Gastroesophageal sphincter (tissue), 4 donors: ENCODE measurements around the gene GALT. TPM values are rescaled to one million over a fixed set of nuclear protein-coding genes. Genes with fewer than 3 reads are reported as not detected.

Experiments
- ATAC-seq: fragments of 150-250 bp; one replicate; pipeline ENCODE4 v1.9.1; 2016; ENCODE audit warnings: mild to moderate bottlenecking, moderate library complexity
- H3K27ac ChIP-seq, 4 donors: fragments of 200-600 bp; sonication (generic) in 3 of 4; 1 replicate in 3 of 4; 2 replicates in 1 of 4; pipeline ENCODE4 v1.5.1; 2016 to 2019
- H3K27me3 ChIP-seq: fragments of 200-600 bp; sonication (generic); one replicate; pipeline ENCODE4 v1.5.1; 2019
- H3K36me3 ChIP-seq, 2 donors: fragments of 200-600 bp; sonication (generic); one replicate each; pipeline ENCODE4 v1.5.1; 2019; ENCODE audit warnings: control low read depth in 1 of 2
- H3K4me1 ChIP-seq, 3 donors: fragments of 200-600 bp; sonication (generic); 1 replicate in 2 of 3; 2 replicates in 1 of 3; pipeline ENCODE4 v1.5.1; 2016 to 2019; ENCODE audit warnings: control low read depth in 2 of 3
- H3K4me3 ChIP-seq, 2 donors: fragments of 200-600 bp; sonication (generic); one replicate each; pipeline ENCODE4 v1.5.1; 2019; ENCODE audit warnings: mild to moderate bottlenecking in 1 of 2, moderate library complexity in 1 of 2
- H3K9me3 ChIP-seq, 3 donors: fragments of 200-600 bp; sonication (generic); one replicate each; pipeline ENCODE4 v1.5.1; 2017 to 2019; ENCODE audit warnings: control low read depth in 2 of 3
- CTCF ChIP-seq, 4 experiments: fragments of 200-600 bp in 2 of 4; fragments of 450-650 bp in 2 of 4; sonication (generic) in 1 of 4; IDR thresholded peaks; one replicate each; pipeline ENCODE4 v1.5.1; 2017 to 2019; ENCODE audit warnings: antibody characterized with exemption in 4 of 4, mild to moderate bottlenecking in 2 of 4, moderate library complexity in 2 of 4
- EP300 ChIP-seq: sonication (generic); formaldehyde crosslinking; IDR thresholded peaks from one replicate; pipeline ENCODE4 v1.6.1; 2017; ENCODE audit warnings: antibody characterized with exemption, mild to moderate bottlenecking
- POLR2A ChIP-seq, 2 donors: fragments of 450-650 bp; IDR thresholded peaks; one replicate each; pipeline ENCODE4 v1.6.1; 2017; ENCODE audit warnings: antibody characterized with exemption in 2 of 2, mild to moderate bottlenecking in 2 of 2, moderate library complexity in 1 of 2
- POLR2AphosphoS5 ChIP-seq: sonication (generic); formaldehyde crosslinking; IDR thresholded peaks from one replicate; pipeline ENCODE4 v1.6.1; 2017; ENCODE audit warnings: antibody characterized with exemption
- WGBS, 2 donors: methylation state at CpG; one replicate each; pipeline ENCODE4 v1.1.5; 2018; ENCODE audit warnings: low coverage in 1 of 2; 5-methylcytosine and 5-hydroxymethylcytosine counted together
- total RNA-seq, 4 donors: library from RNA; depleted of rRNA; stranded (reverse); fragments of >200 nt; gene quantifications; one replicate each; pipeline ENCODE4 v1.1.0, GENCODE V29; 2016

The GALT gene
- total RNA-seq, 4 donors from 2014 or later: 19.1 to 51.4 (median 25.7) TPM

DNA sequence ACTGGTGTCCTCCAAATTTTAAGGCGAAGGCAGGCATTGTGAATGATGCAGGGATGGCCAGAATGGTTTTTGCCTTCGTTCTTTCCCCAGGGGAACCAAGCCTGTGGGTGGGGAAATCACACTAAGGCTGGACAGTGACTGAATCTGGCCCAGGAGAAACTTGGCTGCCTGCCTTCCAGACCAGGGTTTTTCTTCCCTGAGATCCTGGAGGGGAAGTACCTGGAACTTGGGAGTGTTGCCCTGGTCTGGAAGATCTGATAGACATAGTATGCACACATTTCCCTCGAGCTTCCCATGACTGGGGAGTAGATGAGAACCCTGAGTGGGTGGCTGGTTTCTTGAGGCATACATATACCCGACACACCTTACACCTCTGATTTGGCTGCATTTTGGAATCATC, 4.8 kb downstream of the GALT start:
- no peaks in the 10 kb centered on the region for H3K9me3 ChIP-seq
- H3K27me3 ChIP-seq: no peaks in the 10 kb centered on the region
- 13 to 20% methylated on average over 2 to 3 of the region's 4 CpGs for WGBS, 2 donors
- H3K4me3 ChIP-seq: peak overlapping the region; percentile 23 to 53
- ATAC-seq: no peak
- H3K36me3 ChIP-seq: peaks cover 0 to 24% of the 10 kb centered on the region in 2 donors
- H3K4me1 ChIP-seq: peaks cover 2 to 79% (median 59%) of the 10 kb centered on the region in 3 donors
- TF ChIP-seq CTCF (IDR thresholded peaks at IDR 0.05) (no peak), EP300 (no peak), POLR2A (IDR thresholded peaks at IDR 0.05) (no peak), POLR2AphosphoS5 (no peak)
- H3K27ac ChIP-seq: peak overlapping the region; percentile 19 to 95 (median 86)

GRCh38 chr9:34651876-34652601, 5.6 kb downstream of the GALT start, which contains the start of gene IL11RA:
TSS of gene IL11RA (plus strand) at chr9:34652185. CDS start at chr9:34655218, 3,033 bp downstream.
- Histone ChIP-seq H3K36me3 (peaks cover 0 to 26% of the 10 kb centered on the region in 2 donors), H3K9me3 (no peaks in the 10 kb centered on the region), H3K4me1 (peaks cover 2 to 74% (median 59%) of the 10 kb centered on the region in 3 donors), H3K27ac (peak within 1 kb of the TSS; percentile 19 to 95 (median 86)), H3K4me3 (peak within 1 kb of the TSS; percentile 23 to 53), H3K27me3 (no peaks in the 10 kb centered on the region)
- ATAC-seq: peak; percentile 92
- TF ChIP-seq POLR2AphosphoS5: peak; percentile 43
- peak; percentile 34 to 42 for TF ChIP-seq POLR2A (IDR thresholded peaks at IDR 0.05)
- no peak for TF ChIP-seq EP300
- TF ChIP-seq CTCF (IDR thresholded peaks at IDR 0.05): peak in 1 of 4 experiments; percentile 11
- 2 to 20% methylated on average over 5 to 18 of the region's 24 CpGs for WGBS, 2 donors

- Histone ChIP-seq H3K27me3 (no peaks in the 10 kb centered on the region), H3K4me3 (peak overlapping the region; percentile 23 to 53), H3K4me1 (peaks cover 2 to 69% (median 53%) of the 10 kb centered on the region in 3 donors), H3K27ac (peak overlapping the region; percentile 19 to 95 (median 86)), H3K9me3 (no peaks in the 10 kb centered on the region), H3K36me3 (peaks cover 0 to 31% of the 10 kb centered on the region in 2 donors)
- ATAC-seq: no peak
- 3 to 6% methylated on average over 4 to 5 of the region's 5 CpGs for WGBS, 2 donors
- TF ChIP-seq CTCF (IDR thresholded peaks at IDR 0.05): no peak
- TF ChIP-seq EP300: no peak
- no peak for TF ChIP-seq POLR2A (IDR thresholded peaks at IDR 0.05)
- TF ChIP-seq POLR2AphosphoS5: no peak
Measured at GRCh38 chr9:34652602-34653000, 6.1 kb downstream of the GALT start.

DNA sequence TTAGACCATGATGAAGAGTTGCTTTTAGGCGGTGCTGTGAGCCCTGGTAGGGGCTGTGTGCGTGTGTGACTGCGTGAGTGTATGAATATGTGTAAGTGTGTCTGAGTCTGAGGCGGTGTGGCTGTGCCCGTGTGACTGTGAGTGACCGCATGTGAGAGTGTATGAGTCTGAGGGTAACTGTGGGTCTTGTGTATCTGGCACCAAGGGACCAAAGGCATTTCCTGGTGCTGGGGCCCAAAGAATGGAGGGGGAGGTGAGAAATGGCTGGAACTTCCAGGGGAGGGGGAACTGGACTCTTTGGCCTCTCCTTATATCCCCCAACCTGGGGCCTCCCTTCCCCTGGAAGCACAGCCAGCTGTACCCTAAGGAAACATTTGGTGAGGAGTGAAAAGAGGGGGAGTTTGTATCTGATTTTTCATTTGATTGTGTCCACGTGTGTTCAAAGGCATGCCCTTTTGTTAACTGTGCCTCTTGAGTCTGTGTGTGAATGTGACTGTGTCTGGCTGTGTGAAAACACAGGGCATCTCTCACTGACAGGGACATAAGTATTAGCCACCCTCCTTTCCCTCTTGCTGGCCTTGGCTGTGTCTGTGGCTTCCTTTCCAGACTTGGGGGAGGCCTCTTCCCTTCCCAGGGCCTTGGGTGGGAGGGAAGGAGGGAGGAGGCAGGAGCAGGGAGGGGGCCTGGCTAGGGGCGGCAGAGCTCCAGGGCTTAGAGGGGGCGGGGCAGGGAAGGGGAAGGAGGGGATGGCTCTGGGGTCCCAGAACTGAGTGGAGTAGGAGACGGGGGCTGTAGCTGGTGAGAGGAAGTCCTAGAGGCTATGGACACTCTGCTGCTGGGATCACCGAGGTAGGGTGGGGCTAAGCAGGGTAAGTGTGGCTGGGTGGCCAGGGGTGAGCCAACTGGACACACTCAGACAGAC, 6.9 kb downstream of the GALT start:
- no peaks in the 10 kb centered on the region for H3K27me3 ChIP-seq
- no peaks in the 10 kb centered on the region for H3K9me3 ChIP-seq
- peaks cover 0 to 30% of the 10 kb centered on the region in 2 donors for H3K36me3 ChIP-seq
- H3K27ac ChIP-seq: peak overlapping the region; percentile 19 to 95 (median 86)
- ATAC-seq: no peak
- 13 to 29% methylated on average over 2 to 6 of the region's 11 CpGs for WGBS, 2 donors
- peak overlapping the region in 1 of 2 donors; percentile 53 for H3K4me3 ChIP-seq
- TF ChIP-seq POLR2AphosphoS5 (no peak), POLR2A (IDR thresholded peaks at IDR 0.05) (no peak), CTCF (IDR thresholded peaks at IDR 0.05) (no peak), EP300 (no peak)
- peaks cover 0 to 61% (median 46%) of the 10 kb centered on the region in 3 donors for H3K4me1 ChIP-seq
